K562 (cell line): ENCODE data around the gene FMNL1.

ENCODE experiments used
- JUND ChIP-seq, 2 experiments: IDR thresholded peaks; 2 replicates in 1 of 2; 3 replicates in 1 of 2; pipeline ENCODE4 v1.6.1; 2011; ENCODE audit warnings: borderline replicate concordance in 2 of 2, low read depth in 2 of 2, low read length in 2 of 2, improper control_type of control experiment in 1 of 2, missing biosample characterization in 1 of 2, missing genetic modification characterization in 1 of 2, missing genetic modification reagents in 1 of 2
- RNF2 ChIP-seq: sonication (generic); IDR thresholded peaks from 2 replicates; pipeline ENCODE4 v1.6.1; 2016
- TBP ChIP-seq: optimal IDR thresholded peaks from 2 replicates; pipeline ENCODE3; 2011; ENCODE audit warnings: low read depth, low read length, improper control_type of control experiment

DNA sequence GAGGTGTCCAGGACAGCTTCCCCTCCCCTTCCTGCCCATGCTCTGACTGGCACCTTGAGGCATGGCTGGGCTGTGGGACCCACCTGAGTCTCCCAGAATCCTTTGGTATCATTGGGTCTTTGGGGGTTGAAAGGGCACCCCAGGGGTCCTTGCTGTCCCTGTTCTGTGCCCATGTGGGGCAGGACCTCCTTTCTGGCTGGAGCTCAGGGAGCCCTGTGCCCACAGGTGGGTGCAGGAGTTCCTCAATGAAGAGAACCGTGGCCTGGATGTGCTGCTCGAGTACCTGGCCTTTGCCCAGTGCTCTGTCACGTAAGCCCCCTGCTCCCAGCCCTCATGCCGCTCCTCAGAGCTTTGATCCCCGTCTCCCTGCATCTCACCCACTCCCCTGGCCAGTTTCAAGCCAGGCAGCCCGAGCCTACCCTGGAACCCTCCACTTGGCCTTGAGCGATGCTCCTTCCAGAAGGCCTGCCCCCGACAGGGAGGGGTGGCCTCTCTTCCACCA lies 11.8 kb downstream of the FMNL1 start:
- no peak for TF ChIP-seq RNF2
- TF ChIP-seq JUND (IDR thresholded peaks at IDR 0.05; ENCODE audit: borderline replicate concordance, low read depth, low read length): no peak
- TF ChIP-seq JUND (tag; IDR thresholded peaks at IDR 0.05; ENCODE audit: borderline replicate concordance, low read depth, low read length): no peak
- TF ChIP-seq TBP: no peak
